ENCODE measurements around the gene PKIB. TPM values are rescaled to one million over a fixed set of nuclear protein-coding genes. Genes with fewer than 3 reads are reported as not detected.

PKIB gene
- total RNA-seq, 1 donor from 2014 or later: 74.6 TPM

- H3K27ac ChIP-seq (ENCODE audit: low read depth, low read length): no peak overlapping the region
- H3K9me3 ChIP-seq (ENCODE audit: insufficient read depth, low read depth, low read length): no peaks in the 10 kb centered on the region
- no peaks in the 10 kb centered on the region for H3K9me3 Mint-ChIP-seq (ENCODE audit: unreplicated experiment)
- no peak overlapping the region for H3K9ac ChIP-seq (ENCODE audit: low read length)
- H4K20me1 ChIP-seq (ENCODE audit: insufficient read depth, low read length): no peaks in the 10 kb centered on the region
- TF ChIP-seq, protein P1, sequence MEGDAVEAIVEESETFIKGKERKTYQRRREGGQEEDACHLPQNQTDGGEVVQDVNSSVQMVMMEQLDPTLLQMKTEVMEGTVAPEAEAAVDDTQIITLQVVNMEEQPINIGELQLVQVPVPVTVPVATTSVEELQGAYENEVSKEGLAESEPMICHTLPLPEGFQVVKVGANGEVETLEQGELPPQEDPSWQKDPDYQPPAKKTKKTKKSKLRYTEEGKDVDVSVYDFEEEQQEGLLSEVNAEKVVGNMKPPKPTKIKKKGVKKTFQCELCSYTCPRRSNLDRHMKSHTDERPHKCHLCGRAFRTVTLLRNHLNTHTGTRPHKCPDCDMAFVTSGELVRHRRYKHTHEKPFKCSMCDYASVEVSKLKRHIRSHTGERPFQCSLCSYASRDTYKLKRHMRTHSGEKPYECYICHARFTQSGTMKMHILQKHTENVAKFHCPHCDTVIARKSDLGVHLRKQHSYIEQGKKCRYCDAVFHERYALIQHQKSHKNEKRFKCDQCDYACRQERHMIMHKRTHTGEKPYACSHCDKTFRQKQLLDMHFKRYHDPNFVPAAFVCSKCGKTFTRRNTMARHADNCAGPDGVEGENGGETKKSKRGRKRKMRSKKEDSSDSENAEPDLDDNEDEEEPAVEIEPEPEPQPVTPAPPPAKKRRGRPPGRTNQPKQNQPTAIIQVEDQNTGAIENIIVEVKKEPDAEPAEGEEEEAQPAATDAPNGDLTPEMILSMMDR (IDR thresholded peaks at IDR 0.05; ENCODE audit: insufficient read depth, low read depth, low read length): no peak
- TF ChIP-seq EZH2 (IDR thresholded peaks at IDR 0.05; ENCODE audit: insufficient read depth, low read length): no peak
- no peaks in the 10 kb centered on the region for H3K4me1 ChIP-seq (ENCODE audit: insufficient read depth, low read length)
- DNase-seq (ENCODE audit: low read depth) (no peak), FAIRE-seq (no peak)
- H3K27me3 ChIP-seq (ENCODE audit: insufficient read depth, low read length): no peaks in the 10 kb centered on the region
- H3K4me1 Mint-ChIP-seq (ENCODE audit: low read depth, unreplicated experiment): no peaks in the 10 kb centered on the region
- H3K36me3 Mint-ChIP-seq (ENCODE audit: low read depth, unreplicated experiment): peaks cover 11% of the 10 kb centered on the region
- no peaks in the 10 kb centered on the region for H3K79me2 ChIP-seq (ENCODE audit: insufficient read depth, low read length)
- no peak overlapping the region for H2AFZ ChIP-seq (ENCODE audit: low read depth, low read length)
- H3K4me3 ChIP-seq (ENCODE audit: insufficient read depth, low read depth, low read length): no peak overlapping the region
- no peaks in the 10 kb centered on the region for H3K36me3 ChIP-seq (ENCODE audit: insufficient read depth, low read length)
- H3K27me3 Mint-ChIP-seq (ENCODE audit: low read depth, unreplicated experiment): no peaks in the 10 kb centered on the region
- H3K4me2 ChIP-seq (ENCODE audit: low read length): no peak overlapping the region
- no peak overlapping the region for H3K4me3 Mint-ChIP-seq (ENCODE audit: unreplicated experiment)
- no peak overlapping the region for H3K27ac Mint-ChIP-seq (ENCODE audit: unreplicated experiment)
Measured at GRCh38 chr6:122704066-122704465, 93.9 kb downstream of the PKIB start.

DNA sequence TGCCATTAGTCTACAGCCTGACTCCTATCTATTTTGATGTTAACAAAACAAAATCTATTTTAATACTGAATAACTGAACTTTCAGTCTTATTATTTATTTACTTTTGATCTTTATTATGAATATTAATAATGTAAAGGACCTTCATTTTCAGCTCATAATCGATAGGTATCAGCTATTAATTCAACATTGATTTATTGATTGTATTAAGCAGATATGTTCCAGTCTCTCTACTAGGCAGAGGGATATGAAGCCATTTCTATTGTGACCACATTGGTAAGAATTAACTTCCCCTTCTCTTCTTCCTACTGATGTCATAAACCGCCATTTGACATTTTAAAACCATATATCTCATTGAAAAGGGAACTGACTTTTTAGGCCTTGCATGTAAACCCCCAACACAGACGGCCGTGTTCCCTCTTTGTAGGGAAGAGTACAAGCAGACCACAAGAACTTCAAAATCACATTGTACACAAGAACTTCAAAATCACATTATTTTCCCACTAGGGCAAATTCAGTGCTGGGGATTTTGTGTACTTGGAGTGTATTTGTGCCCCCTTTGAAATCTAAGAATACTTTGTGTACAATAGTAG, 99.8 kb downstream of the PKIB start:
- Histone ChIP-seq H2AFZ (ENCODE audit: low read depth, low read length) (no peak overlapping the region), H3K79me2 (ENCODE audit: insufficient read depth, low read length) (no peaks in the 10 kb centered on the region), H3K27ac (ENCODE audit: low read depth, low read length) (no peak overlapping the region), H4K20me1 (ENCODE audit: insufficient read depth, low read length) (no peaks in the 10 kb centered on the region), H3K9me3 (ENCODE audit: insufficient read depth, low read depth, low read length) (no peaks in the 10 kb centered on the region), H3K36me3 (ENCODE audit: insufficient read depth, low read length) (no peaks in the 10 kb centered on the region), H3K4me3 (ENCODE audit: insufficient read depth, low read depth, low read length) (no peak overlapping the region), H3K4me2 (ENCODE audit: low read length) (no peak overlapping the region), H3K27me3 (ENCODE audit: insufficient read depth, low read length) (no peaks in the 10 kb centered on the region), H3K4me1 (ENCODE audit: insufficient read depth, low read length) (peaks cover 16% of the 10 kb centered on the region), H3K9ac (ENCODE audit: low read length) (no peak overlapping the region)
- peaks cover 21% of the 10 kb centered on the region for H3K4me1 Mint-ChIP-seq (ENCODE audit: low read depth, unreplicated experiment)
- H3K9me3 Mint-ChIP-seq (ENCODE audit: unreplicated experiment): no peaks in the 10 kb centered on the region
- TF ChIP-seq, protein P1 (IDR thresholded peaks at IDR 0.05; ENCODE audit: insufficient read depth, low read depth, low read length): no peak
- TF ChIP-seq EZH2 (IDR thresholded peaks at IDR 0.05; ENCODE audit: insufficient read depth, low read length): no peak
- FAIRE-seq (no peak), DNase-seq (ENCODE audit: low read depth) (no peak)
- H3K27me3 Mint-ChIP-seq (ENCODE audit: low read depth, unreplicated experiment): no peaks in the 10 kb centered on the region
- H3K36me3 Mint-ChIP-seq (ENCODE audit: low read depth, unreplicated experiment): no peaks in the 10 kb centered on the region
- H3K27ac Mint-ChIP-seq (ENCODE audit: unreplicated experiment): no peak overlapping the region
- no peak overlapping the region for H3K4me3 Mint-ChIP-seq (ENCODE audit: unreplicated experiment)

- no peaks in the 10 kb centered on the region for H3K9me3 ChIP-seq (ENCODE audit: insufficient read depth, low read depth, low read length)
- H3K4me1 ChIP-seq (ENCODE audit: insufficient read depth, low read length): peaks cover 25% of the 10 kb centered on the region
- H3K27me3 ChIP-seq (ENCODE audit: insufficient read depth, low read length): no peaks in the 10 kb centered on the region
- H3K4me3 ChIP-seq (ENCODE audit: insufficient read depth, low read depth, low read length): no peak overlapping the region
- TF ChIP-seq, protein P1 (IDR thresholded peaks at IDR 0.05; ENCODE audit: insufficient read depth, low read depth, low read length): no peak
- no peak for TF ChIP-seq EZH2 (IDR thresholded peaks at IDR 0.05; ENCODE audit: insufficient read depth, low read length)
- Mint-ChIP-seq H3K9me3 (ENCODE audit: unreplicated experiment) (no peaks in the 10 kb centered on the region), H3K27me3 (ENCODE audit: low read depth, unreplicated experiment) (no peaks in the 10 kb centered on the region), H3K36me3 (ENCODE audit: low read depth, unreplicated experiment) (no peaks in the 10 kb centered on the region), H3K4me1 (ENCODE audit: low read depth, unreplicated experiment) (peaks cover 24% of the 10 kb centered on the region), H3K27ac (ENCODE audit: unreplicated experiment) (no peak overlapping the region), H3K4me3 (ENCODE audit: unreplicated experiment) (no peak overlapping the region)
- no peak overlapping the region for H3K4me2 ChIP-seq (ENCODE audit: low read length)
- no peak overlapping the region for H3K9ac ChIP-seq (ENCODE audit: low read length)
- no peak overlapping the region for H3K27ac ChIP-seq (ENCODE audit: low read depth, low read length)
- H3K79me2 ChIP-seq (ENCODE audit: insufficient read depth, low read length): no peaks in the 10 kb centered on the region
- FAIRE-seq (no peak), DNase-seq (ENCODE audit: low read depth) (no peak)
- no peak overlapping the region for H2AFZ ChIP-seq (ENCODE audit: low read depth, low read length)
- no peaks in the 10 kb centered on the region for H4K20me1 ChIP-seq (ENCODE audit: insufficient read depth, low read length)
- H3K36me3 ChIP-seq (ENCODE audit: insufficient read depth, low read length): no peaks in the 10 kb centered on the region
Measured at GRCh38 chr6:122710908-122711635, 100.9 kb downstream of the PKIB start.

Data from astrocyte (in vitro differentiated cells and primary cell).